ENCODE measurements around the gene CLSTN1.

The CLSTN1 gene

DNA sequence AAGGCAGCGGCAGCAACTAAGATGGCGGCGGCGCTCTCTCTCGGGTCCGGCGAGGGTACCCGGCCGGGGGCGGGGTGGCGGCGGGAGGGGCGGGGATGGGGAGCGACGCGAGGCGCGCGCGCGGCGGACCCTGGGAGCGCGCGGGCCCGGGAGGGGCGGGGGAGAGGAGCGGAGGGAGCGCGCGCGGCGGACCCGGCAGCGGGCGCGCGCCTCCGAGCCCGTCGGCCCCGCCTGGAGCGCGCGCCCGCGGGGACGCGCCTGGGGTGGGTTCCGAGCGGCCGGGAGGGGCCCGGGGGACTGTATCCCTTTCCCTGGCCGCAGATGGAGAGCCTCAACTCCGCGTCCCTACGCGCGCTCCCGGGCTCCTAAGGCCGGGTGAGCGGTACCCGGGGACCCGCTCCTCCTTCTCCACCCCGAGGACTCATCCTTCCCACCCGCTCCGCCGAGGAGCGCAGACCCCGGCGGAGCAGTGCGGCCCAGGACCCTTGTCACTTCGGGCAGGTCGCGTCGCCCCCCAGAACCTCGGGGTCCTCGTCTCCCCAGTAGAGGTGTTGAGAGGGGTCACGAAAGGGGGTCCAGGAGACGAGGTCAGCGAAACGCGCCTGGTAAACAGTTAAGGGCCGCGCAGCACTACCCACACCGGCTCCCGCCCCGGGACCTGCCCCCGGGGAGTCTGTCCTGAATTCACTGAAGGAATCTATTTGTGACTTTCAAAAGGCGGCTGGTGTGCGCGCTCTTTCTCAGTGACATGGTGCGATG, at the start of gene CLSTN1:
TSS of gene CLSTN1 (minus strand) at position 23 of the 759 bp plus-strand sequence. CDS start 232 bp downstream, outside the sequence.
- peak within 1 kb of the TSS; percentile 89 for H3K27ac Mint-ChIP-seq
- H3K27me3 Mint-ChIP-seq = no peaks in the 10 kb centered on the region
- no peaks in the 10 kb centered on the region for H3K9me3 Mint-ChIP-seq
- peaks cover 53% of the 10 kb centered on the region for H3K4me1 Mint-ChIP-seq
- H3K36me3 Mint-ChIP-seq = no peaks in the 10 kb centered on the region
- peak within 1 kb of the TSS; percentile 95 for H3K4me3 Mint-ChIP-seq

DNA sequence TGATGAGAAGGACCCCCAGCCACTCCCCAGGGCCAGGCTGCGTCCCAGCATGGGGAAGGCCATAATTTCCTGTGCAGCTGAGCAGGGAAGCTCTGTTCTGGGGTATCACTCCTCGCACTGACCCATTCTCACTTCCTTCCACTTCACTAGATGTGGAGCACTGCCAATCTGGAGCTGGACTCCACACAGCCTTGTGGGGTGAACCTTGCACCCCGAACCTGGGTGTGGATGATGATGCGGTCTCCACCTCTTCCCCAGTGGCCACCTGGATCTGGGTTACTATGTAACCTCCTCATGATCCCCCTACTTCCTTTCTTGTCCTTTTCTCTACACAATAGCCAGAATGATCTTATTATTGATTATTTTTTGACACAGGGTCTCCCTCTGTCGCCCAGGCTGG, 49.6 kb upstream of the CLSTN1 start:
- H3K27ac Mint-ChIP-seq = no peak overlapping the region
- H3K36me3 Mint-ChIP-seq = no peaks in the 10 kb centered on the region
- no peak overlapping the region for H3K4me3 Mint-ChIP-seq
- no peaks in the 10 kb centered on the region for H3K27me3 Mint-ChIP-seq
- H3K4me1 Mint-ChIP-seq = peaks cover 7% of the 10 kb centered on the region
- H3K9me3 Mint-ChIP-seq = no peaks in the 10 kb centered on the region

DNA sequence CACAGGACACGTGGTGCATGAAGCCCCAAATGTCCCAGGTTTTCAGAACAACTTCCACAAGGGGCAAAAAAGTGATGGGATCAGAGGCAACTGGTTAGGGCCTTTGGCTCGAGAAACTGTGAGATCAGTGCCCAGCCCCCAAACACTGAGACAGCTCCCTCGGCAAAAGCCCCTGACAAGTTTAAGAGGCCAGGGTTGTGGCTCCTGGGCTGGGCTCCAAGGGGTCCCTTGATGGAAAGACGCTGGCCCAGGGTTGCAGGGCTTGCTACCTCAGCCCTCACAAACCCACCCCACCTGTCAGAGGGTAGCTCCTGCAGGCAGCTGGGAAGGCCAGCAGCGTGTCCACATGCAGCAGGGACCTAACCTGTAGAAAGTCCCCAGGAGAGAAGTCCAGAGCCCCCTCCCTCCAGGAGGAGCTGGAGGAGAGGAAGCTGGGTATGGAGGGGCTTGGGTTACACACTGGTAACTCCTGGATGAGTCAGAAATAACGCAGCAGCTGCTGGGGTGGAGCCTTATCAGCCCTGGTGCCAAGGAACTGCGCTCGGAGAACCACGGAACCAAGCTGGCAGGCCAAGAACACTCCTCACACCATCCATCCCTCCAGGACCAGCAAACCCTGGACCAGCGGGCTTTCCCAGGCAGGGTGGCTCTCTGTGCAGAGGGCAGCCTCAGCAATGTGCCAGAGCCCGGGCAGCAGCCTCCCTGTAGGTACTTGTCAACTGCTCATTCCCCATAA, 48.8 kb upstream of the CLSTN1 start:
- no peaks in the 10 kb centered on the region for H3K36me3 Mint-ChIP-seq
- no peaks in the 10 kb centered on the region for H3K9me3 Mint-ChIP-seq
- H3K27me3 Mint-ChIP-seq = no peaks in the 10 kb centered on the region
- no peak overlapping the region for H3K4me3 Mint-ChIP-seq
- no peak overlapping the region for H3K27ac Mint-ChIP-seq
- H3K4me1 Mint-ChIP-seq = peaks cover 7% of the 10 kb centered on the region

DNA sequence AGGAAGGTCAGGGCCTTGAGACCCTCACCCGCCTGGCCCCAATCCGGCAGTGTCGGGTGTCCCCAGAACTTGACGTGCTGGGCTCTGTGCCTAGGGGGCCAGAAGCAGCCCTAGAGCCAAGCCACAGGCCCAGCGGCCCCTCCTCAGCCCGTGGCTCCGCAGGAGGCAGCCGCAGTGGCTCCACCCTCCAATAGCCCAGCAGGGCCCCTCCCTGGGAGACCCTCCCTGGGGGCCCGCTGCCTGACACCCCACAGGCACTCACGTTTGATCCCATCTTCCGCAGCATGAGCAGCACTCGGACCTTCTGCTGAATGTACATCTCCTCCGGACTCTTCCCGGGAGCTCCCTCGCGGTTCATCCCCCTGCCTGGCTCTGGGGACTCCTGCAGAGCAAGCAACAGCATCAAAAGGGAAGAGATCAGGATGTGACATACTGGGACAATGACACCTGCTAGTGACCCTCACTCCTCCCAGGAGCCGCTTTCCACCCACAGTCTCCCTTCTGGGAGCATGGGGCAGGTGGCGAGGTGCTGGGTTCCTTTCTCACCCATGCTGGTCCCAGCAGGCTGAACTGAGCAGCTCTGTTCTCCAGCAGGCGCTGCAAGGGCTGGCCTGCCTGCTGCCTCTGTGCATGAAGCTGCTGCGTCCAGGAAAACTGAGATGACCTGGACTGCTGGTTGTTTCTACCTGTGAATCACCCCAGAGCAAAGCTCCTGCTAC, 48.1 kb upstream of the CLSTN1 start:
- Mint-ChIP-seq H3K9me3 (no peaks in the 10 kb centered on the region), H3K36me3 (no peaks in the 10 kb centered on the region), H3K27me3 (no peaks in the 10 kb centered on the region), H3K27ac (no peak overlapping the region), H3K4me1 (peaks cover 8% of the 10 kb centered on the region), H3K4me3 (no peak overlapping the region)

DNA sequence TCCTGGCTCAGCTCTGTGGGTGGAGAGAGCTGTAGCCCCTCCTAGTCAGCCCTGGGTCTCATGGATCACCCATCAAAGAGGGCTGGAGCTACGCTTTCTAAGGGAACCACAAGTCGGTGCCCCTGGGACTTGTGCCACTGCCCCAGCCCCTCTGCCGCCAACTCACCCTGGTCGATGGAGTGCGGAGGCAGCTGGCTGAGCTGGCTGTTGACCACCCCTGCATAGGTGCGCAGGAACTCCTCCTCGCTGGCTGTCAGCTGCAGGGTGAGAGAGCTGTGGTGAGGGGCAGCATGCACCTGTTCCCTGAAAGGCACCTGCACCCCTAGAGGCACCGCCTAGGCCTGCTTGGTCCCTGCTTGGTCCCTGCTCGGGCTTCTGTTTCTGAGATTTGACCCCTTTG, 47.3 kb upstream of the CLSTN1 start:
- no peaks in the 10 kb centered on the region for H3K27me3 Mint-ChIP-seq
- no peaks in the 10 kb centered on the region for H3K36me3 Mint-ChIP-seq
- H3K4me3 Mint-ChIP-seq = no peak overlapping the region
- no peak overlapping the region for H3K27ac Mint-ChIP-seq
- H3K4me1 Mint-ChIP-seq = peaks cover 10% of the 10 kb centered on the region
- no peaks in the 10 kb centered on the region for H3K9me3 Mint-ChIP-seq

DNA sequence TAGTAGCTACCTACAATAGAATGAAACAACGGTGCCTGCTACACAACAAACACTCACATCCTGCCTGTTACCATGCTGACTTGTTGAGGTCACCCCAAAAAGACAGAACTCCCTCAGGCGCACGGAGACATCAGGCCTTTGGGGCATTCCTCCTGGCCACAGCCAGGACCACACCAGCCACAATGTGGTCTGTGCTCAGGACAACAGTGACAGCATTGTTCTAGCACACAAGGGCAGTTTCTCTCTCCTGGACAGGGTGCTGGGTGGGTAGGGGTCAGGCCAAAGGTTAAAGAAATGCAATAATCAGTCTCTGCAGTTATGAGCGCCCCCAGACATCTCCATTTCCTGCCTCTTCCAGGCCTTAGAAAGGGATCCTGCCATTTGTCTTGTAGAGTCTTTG, 46.8 kb upstream of the CLSTN1 start:
- H3K4me3 Mint-ChIP-seq = no peak overlapping the region
- no peaks in the 10 kb centered on the region for H3K9me3 Mint-ChIP-seq
- H3K27ac Mint-ChIP-seq = no peak overlapping the region
- H3K4me1 Mint-ChIP-seq = peaks cover 10% of the 10 kb centered on the region
- no peaks in the 10 kb centered on the region for H3K27me3 Mint-ChIP-seq
- no peaks in the 10 kb centered on the region for H3K36me3 Mint-ChIP-seq

DNA sequence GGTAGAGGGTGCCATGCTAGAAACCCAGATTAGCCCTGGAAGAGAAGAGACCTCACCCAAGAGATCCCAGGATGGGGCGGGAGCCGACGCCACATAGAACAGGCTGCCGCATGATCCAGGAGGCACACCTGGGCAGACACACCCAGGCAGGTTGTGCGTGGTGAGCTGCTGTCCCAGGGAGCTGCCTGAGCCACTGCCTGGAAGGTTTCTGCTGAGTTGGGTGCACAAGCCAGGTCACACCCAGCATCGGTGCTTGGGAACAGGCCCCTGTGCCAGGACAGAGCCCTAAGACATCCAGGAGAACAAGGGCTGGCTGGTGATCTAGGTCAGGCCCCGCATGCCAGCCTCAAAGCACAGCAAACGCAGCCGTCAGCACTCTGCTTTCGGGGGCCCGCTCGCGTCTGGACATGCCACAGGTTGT, 46.1 kb upstream of the CLSTN1 start:
- H3K9me3 Mint-ChIP-seq = no peaks in the 10 kb centered on the region
- H3K27me3 Mint-ChIP-seq = no peaks in the 10 kb centered on the region
- peaks cover 6% of the 10 kb centered on the region for H3K4me1 Mint-ChIP-seq
- no peaks in the 10 kb centered on the region for H3K36me3 Mint-ChIP-seq
- no peak overlapping the region for H3K27ac Mint-ChIP-seq
- no peak overlapping the region for H3K4me3 Mint-ChIP-seq

DNA sequence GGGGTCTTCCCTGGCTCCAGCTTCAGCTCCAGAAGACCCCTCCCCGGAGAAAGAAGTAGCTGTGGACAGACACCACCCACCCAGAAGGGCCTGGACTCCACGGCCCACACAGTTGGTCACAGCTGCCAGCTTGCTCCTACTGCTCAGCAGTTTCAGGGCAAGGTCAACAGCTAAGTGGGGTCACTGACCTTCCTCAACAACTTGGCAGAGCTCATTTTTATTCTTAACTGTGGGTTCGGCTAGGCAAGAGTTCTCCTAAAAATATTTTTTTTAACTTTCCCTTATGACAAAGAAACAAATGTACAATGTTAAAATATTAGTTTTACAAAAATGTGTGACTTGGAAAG, 44.5 kb upstream of the CLSTN1 start:
- Mint-ChIP-seq H3K9me3 (no peaks in the 10 kb centered on the region), H3K27me3 (no peaks in the 10 kb centered on the region), H3K27ac (no peak overlapping the region), H3K4me3 (no peak overlapping the region), H3K36me3 (no peaks in the 10 kb centered on the region), H3K4me1 (peaks cover 3% of the 10 kb centered on the region)

DNA sequence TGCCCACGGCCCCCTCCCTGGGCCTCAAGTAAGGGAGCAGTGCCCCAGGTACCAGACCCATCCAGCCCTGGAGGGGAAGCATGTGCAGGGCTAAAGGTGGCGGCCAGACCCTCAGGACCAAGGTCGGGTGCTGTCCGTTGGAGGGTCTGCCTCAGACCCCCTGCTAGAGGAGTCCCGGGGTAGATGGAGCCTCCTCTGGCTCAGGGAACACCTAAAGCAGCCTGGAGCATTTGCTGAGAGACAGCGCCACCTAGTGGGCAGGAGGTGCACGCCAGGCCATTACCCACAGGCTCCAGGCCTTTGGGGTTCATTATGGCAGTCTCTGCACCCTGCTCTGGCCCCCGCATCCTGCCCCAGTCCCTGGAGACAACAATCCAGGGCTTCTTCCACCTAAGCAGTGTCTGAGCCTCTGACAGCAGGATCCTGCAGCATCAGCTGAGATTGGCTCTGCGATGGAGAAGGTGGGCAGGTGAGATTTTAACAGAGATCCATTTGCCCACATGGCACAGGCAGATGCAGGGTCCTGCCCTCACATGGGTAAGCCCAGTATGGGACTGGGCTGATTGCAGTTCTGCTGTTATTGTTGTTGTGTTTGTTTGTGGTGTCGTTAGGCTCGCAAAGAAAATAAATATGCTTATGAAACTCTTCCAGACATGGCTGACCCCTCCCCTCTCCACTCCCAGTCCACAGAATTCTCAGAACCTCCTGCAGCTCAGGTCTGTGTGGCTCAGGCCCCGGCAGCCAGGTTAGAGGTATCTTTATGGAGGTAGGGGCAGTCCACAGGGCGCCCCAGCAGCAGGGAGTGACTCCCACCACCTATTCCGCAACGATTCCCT, 43.9 kb upstream of the CLSTN1 start:
- Mint-ChIP-seq H3K36me3 (no peaks in the 10 kb centered on the region), H3K4me1 (peaks cover 3% of the 10 kb centered on the region), H3K27ac (no peak overlapping the region), H3K27me3 (no peaks in the 10 kb centered on the region), H3K9me3 (no peaks in the 10 kb centered on the region), H3K4me3 (no peak overlapping the region)

DNA sequence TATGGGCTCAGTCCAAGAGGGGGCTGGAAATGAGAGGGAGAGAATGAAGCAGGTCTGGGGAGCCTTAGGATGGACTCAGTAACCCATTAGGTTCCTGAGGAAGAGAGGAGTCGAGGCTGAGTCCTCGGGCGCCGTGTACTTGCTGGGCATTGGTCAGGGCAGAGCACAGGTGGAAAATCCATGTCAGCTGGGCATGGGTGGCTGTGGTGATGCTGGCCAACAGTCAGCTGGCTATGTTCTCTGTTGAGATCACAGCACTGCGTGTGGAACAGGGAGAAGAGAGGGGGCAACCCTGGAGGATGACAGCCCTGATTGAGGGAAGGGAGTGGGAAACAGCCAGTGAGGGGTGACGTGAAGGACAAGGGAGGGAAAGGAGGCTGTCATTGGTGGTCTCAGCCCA, 43.1 kb upstream of the CLSTN1 start:
- H3K27me3 Mint-ChIP-seq = no peaks in the 10 kb centered on the region
- peaks cover 3% of the 10 kb centered on the region for H3K4me1 Mint-ChIP-seq
- no peak overlapping the region for H3K4me3 Mint-ChIP-seq
- peak overlapping the region; percentile 3 for H3K27ac Mint-ChIP-seq
- no peaks in the 10 kb centered on the region for H3K36me3 Mint-ChIP-seq
- H3K9me3 Mint-ChIP-seq = no peaks in the 10 kb centered on the region

DNA sequence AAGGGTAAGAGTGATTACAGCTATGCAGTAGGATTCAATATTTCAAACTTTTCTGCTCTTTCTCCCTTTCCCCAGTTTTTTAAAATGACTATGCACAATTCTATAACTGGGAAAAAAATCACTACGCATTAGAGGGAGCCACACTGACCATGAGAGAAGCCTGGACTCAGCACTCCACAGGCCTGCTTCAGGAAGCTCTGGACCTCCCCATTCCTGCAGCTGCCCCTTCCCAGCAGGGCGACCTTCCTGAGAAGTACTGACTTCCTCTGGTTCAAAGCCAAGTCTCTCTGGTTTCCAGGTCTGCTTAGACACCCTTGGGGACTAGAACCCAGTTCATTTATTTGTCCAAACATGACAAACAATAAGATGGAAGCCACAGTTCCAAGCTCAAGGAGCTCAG, 42.0 kb upstream of the CLSTN1 start:
- Mint-ChIP-seq H3K4me3 (no peak overlapping the region), H3K9me3 (no peaks in the 10 kb centered on the region), H3K27me3 (no peaks in the 10 kb centered on the region), H3K4me1 (peaks cover 3% of the 10 kb centered on the region), H3K27ac (no peak overlapping the region), H3K36me3 (no peaks in the 10 kb centered on the region)

DNA sequence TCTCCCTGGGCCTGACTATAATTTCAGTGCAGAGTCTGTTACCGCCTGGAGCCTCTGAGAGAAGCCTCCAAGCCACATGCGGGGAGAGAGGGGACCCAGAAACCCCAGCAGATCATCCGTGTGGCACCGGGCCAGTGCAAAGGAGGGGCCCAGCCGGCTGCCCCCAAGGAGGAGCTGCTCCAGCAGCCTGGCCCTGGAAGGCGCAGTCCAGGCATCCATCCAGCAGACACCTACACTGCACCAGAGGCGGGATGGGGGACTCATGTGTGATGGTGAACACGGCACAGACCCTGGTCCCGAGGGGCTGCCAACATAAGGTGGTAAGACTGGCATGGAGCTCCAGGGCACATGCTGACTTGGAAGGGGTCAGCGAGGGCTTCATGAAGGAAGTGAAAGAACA, 39.6 kb upstream of the CLSTN1 start:
- Mint-ChIP-seq H3K9me3 (no peaks in the 10 kb centered on the region), H3K36me3 (peaks cover 3% of the 10 kb centered on the region), H3K27me3 (no peaks in the 10 kb centered on the region), H3K27ac (no peak overlapping the region), H3K4me3 (no peak overlapping the region), H3K4me1 (peaks cover 7% of the 10 kb centered on the region)

DNA sequence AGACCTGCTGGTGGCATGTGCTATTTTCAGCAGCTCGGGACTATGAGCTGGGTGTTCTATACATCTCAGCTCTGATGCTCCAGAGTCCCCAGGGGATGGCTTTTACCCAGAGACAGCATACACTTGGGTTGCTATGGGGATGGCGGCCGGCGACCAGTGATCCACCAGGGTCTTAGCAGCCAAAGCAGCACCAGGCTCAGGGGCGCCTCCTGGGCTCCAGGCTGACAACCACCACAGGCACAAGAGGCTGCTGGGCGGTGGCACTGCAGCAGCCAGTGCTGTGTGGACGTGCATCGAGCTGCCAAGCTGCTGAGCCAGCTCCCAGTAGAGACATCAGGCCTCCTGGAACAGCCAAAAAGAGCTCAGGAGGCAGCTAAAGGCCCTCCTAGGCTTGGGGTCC, 37.6 kb upstream of the CLSTN1 start:
- H3K4me1 Mint-ChIP-seq = peaks cover 5% of the 10 kb centered on the region

DNA sequence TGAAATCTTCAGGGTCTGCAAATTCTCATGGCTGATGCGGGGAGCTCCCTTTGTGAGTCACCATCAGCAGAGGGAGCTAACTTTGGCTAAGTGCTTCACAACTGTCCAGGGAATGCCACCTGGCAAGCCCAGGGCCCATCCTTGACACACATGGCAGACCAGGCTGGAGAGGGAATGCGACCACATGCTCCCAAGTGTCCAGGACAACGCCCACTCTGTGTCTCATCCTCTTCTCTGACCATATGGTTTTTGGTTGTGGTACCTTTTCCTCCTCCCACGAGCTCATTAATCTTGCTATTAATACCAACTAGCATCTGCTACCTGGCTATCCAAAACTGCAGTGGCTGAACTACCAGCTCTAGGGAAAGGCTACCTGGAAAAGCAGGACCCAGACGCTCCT, 37.1 kb upstream of the CLSTN1 start:
- no peaks in the 10 kb centered on the region for H3K27me3 Mint-ChIP-seq
- H3K4me1 Mint-ChIP-seq = peaks cover 5% of the 10 kb centered on the region
- H3K4me3 Mint-ChIP-seq = no peak overlapping the region
- no peaks in the 10 kb centered on the region for H3K9me3 Mint-ChIP-seq
- no peak overlapping the region for H3K27ac Mint-ChIP-seq
- H3K36me3 Mint-ChIP-seq = peaks cover 4% of the 10 kb centered on the region

More for the DNA sequence above, 37.6 kb upstream of the CLSTN1 start:
- Mint-ChIP-seq H3K36me3 (peaks cover 4% of the 10 kb centered on the region), H3K4me3 (no peak overlapping the region), H3K27me3 (no peaks in the 10 kb centered on the region), H3K9me3 (no peaks in the 10 kb centered on the region), H3K27ac (no peak overlapping the region)

DNA sequence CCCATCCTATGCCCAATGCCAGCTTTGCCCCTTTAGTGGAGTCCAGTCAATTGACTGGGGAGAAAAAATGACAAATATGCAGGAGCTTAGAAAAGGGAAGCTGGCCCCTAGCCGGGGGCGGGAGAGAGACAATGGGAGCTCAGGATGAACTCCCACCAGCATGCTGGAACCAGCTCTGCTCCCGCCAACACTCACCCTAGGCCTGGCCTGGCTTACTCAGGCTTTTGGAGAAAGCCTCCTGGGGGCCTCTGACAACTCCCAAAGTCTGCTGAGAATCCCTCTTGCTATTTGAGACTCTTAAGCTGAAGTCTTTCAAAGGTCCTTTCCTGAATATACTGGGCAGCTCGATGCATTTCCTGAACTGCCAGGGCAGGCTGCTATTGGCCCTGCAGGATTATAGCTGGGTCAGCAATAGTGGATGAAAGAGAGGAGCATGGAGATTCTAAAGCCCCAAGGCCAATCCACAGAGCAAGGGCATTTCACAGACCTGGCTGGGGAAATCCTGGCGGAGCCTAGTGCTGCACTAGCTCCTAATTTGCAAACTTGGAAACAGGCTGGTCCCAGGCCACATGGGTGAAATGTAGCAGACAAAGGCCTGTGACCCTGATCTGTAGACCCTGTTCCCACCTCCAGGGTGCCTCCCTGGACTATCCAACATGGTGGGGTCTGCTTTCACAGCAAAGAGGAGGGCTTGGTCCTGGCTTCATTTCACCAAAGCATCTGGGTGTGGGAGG, 35.7 kb upstream of the CLSTN1 start:
- Mint-ChIP-seq H3K9me3 (no peaks in the 10 kb centered on the region), H3K4me3 (no peak overlapping the region), H3K4me1 (peaks cover 5% of the 10 kb centered on the region), H3K27me3 (no peaks in the 10 kb centered on the region), H3K36me3 (peaks cover 4% of the 10 kb centered on the region), H3K27ac (no peak overlapping the region)
